Measurements from ENCODE around the gene ARHGEF9.

GRCh38 chrX:63785708-63786040 lies 660 bp upstream of the ARHGEF9 start:
- TF ChIP-seq CTCF (conservative IDR thresholded peaks at IDR 0.05; ENCODE audit: low read length) (no peak), EZH2phosphoT487 (IDR thresholded peaks at IDR 0.05; ENCODE audit: borderline replicate concordance, low read depth, low read length) (no peak)

Data from OCI-LY7 (cell line).